GM19023 (cell line): ENCODE data around the gene TP63.

ENCODE experiments used
- ATAC-seq: cut with Tn5 transposase; IDR thresholded peaks from one replicate; pipeline ENCODE4 v1.9.1; 2021; ENCODE audit warnings: mild to moderate bottlenecking, moderate library complexity; ENCODE audit not compliant: unreplicated experiment

TP63 gene

GRCh38 chr3:189680723-189681122, 49.5 kb downstream of the TP63 start:
- no peak for ATAC-seq

GRCh38 chr3:189683546-189684255, 52.5 kb downstream of the TP63 start:
- ATAC-seq: no peak

- no peak for ATAC-seq
These were observed 53.1 kb downstream of the TP63 start for GRCh38 chr3:189684317-189684716.

GRCh38 chr3:189685291-189685690, 54.1 kb downstream of the TP63 start:
- ATAC-seq: no peak

GRCh38 chr3:189685860-189686259, 54.7 kb downstream of the TP63 start:
- no peak for ATAC-seq

- ATAC-seq: no peak
These were observed 56.3 kb downstream of the TP63 start for GRCh38 chr3:189687475-189687874.

GRCh38 chr3:189688262-189688661, 57.1 kb downstream of the TP63 start:
- no peak for ATAC-seq

GRCh38 chr3:189689625-189690024, 58.4 kb downstream of the TP63 start:
- ATAC-seq: no peak

- no peak for ATAC-seq
These were observed 59.0 kb downstream of the TP63 start for GRCh38 chr3:189690237-189690636.

GRCh38 chr3:189690672-189691071, 59.5 kb downstream of the TP63 start:
- ATAC-seq: no peak

- ATAC-seq: no peak
These were observed 64.2 kb downstream of the TP63 start for GRCh38 chr3:189695400-189695799.

- no peak for ATAC-seq
These were observed 67.6 kb downstream of the TP63 start for GRCh38 chr3:189698811-189699210.

- no peak for ATAC-seq
These were observed 68.7 kb downstream of the TP63 start for GRCh38 chr3:189699885-189700284.

- ATAC-seq: no peak
These were observed 71.0 kb downstream of the TP63 start for GRCh38 chr3:189702066-189702646.

GRCh38 chr3:189703865-189704264, 72.7 kb downstream of the TP63 start:
- ATAC-seq: no peak

GRCh38 chr3:189708375-189708774, 77.2 kb downstream of the TP63 start:
- no peak for ATAC-seq

- peak; percentile 58 for ATAC-seq
These were observed 79.6 kb downstream of the TP63 start for GRCh38 chr3:189710620-189711402.

- ATAC-seq: no peak
These were observed 81.8 kb downstream of the TP63 start for GRCh38 chr3:189712906-189713483.

GRCh38 chr3:189714991-189715961, 84.1 kb downstream of the TP63 start:
- no peak for ATAC-seq

- no peak for ATAC-seq
These were observed 87.0 kb downstream of the TP63 start for GRCh38 chr3:189718215-189718614.
